Panc1 (cell line): ENCODE results near the gene ZFYVE28.

Experiments used
- POLR2AphosphoS5 ChIP-seq: IDR thresholded peaks from 2 replicates; pipeline ENCODE4 v1.6.1; 2012; ENCODE audit warnings: mild to moderate bottlenecking, low read depth, low read length, moderate library complexity
- SIN3A ChIP-seq: IDR thresholded peaks from 2 replicates; pipeline ENCODE4 v1.6.1; 2012; ENCODE audit warnings: low read depth, mild to moderate bottlenecking, low read length, moderate library complexity, borderline replicate concordance; ENCODE audit not compliant: insufficient read depth
- TCF7L2 ChIP-seq: IDR thresholded peaks from 2 replicates; pipeline ENCODE4 v1.6.1; 2011; ENCODE audit warnings: mild to moderate bottlenecking, low read depth, low read length, inconsistent platforms
- TF ChIP-seq, protein P1 (sequence below): fragments of 450-650 bp; IDR thresholded peaks from 2 replicates; pipeline ENCODE4 v1.5.1; 2017; ENCODE audit warnings: mild to moderate bottlenecking
- TF ChIP-seq, protein P2 (sequence below), 2 experiments: IDR thresholded peaks; 2 replicates each; pipeline ENCODE4 v1.6.1; 2011 to 2012; ENCODE audit warnings: low read depth in 2 of 2, control low read depth in 1 of 2, low read length in 1 of 2, mild to moderate bottlenecking in 1 of 2, moderate library complexity in 1 of 2; ENCODE audit not compliant: insufficient read depth in 1 of 2

DNA sequence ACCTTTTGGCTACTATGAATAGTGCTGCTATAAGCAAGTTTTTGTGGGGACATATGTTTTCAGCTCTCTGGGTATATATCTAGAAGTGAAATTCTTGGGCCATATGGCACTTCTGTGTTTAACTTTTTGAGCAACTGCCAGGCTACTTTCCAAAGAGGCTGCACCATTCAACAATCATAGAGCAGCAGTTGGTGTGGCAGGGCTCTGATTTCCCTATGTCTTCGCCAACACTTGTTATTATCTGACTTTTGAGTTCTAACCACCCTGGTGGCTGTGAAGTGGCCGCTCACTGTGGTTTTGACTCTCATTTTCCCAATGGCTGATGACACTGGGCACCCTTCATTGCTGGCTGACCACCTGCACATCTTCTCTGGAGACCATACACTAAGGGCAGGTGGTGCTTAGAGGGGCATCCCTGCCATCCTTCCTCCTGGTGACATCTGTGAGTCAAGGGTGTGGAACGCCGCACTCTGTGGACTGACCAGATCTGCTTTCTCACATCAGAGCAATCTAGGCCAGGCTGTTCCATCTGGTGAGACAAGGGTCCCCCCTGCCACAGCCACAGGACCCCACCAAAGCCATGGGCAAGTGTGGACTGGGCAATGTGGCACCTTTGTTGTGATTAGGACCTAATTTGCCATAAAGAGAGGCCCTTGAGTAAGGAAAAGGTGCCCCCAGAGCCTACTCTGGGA lies 49.6 kb downstream of the ZFYVE28 start:
- TF ChIP-seq TCF7L2 (no peak), POLR2AphosphoS5 (no peak), SIN3A (no peak)
- TF ChIP-seq, protein P1, sequence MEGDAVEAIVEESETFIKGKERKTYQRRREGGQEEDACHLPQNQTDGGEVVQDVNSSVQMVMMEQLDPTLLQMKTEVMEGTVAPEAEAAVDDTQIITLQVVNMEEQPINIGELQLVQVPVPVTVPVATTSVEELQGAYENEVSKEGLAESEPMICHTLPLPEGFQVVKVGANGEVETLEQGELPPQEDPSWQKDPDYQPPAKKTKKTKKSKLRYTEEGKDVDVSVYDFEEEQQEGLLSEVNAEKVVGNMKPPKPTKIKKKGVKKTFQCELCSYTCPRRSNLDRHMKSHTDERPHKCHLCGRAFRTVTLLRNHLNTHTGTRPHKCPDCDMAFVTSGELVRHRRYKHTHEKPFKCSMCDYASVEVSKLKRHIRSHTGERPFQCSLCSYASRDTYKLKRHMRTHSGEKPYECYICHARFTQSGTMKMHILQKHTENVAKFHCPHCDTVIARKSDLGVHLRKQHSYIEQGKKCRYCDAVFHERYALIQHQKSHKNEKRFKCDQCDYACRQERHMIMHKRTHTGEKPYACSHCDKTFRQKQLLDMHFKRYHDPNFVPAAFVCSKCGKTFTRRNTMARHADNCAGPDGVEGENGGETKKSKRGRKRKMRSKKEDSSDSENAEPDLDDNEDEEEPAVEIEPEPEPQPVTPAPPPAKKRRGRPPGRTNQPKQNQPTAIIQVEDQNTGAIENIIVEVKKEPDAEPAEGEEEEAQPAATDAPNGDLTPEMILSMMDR: no peak
- TF ChIP-seq, protein P2, sequence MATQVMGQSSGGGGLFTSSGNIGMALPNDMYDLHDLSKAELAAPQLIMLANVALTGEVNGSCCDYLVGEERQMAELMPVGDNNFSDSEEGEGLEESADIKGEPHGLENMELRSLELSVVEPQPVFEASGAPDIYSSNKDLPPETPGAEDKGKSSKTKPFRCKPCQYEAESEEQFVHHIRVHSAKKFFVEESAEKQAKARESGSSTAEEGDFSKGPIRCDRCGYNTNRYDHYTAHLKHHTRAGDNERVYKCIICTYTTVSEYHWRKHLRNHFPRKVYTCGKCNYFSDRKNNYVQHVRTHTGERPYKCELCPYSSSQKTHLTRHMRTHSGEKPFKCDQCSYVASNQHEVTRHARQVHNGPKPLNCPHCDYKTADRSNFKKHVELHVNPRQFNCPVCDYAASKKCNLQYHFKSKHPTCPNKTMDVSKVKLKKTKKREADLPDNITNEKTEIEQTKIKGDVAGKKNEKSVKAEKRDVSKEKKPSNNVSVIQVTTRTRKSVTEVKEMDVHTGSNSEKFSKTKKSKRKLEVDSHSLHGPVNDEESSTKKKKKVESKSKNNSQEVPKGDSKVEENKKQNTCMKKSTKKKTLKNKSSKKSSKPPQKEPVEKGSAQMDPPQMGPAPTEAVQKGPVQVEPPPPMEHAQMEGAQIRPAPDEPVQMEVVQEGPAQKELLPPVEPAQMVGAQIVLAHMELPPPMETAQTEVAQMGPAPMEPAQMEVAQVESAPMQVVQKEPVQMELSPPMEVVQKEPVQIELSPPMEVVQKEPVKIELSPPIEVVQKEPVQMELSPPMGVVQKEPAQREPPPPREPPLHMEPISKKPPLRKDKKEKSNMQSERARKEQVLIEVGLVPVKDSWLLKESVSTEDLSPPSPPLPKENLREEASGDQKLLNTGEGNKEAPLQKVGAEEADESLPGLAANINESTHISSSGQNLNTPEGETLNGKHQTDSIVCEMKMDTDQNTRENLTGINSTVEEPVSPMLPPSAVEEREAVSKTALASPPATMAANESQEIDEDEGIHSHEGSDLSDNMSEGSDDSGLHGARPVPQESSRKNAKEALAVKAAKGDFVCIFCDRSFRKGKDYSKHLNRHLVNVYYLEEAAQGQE (IDR thresholded peaks at IDR 0.05; ENCODE audit: insufficient read depth in 1 of 2, low read depth in 2 of 2, low read length in 1 of 2): no peak
